ENCODE data around the gene ZEB1.

GRCh38 chr10:31274310-31274709, 44.7 kb upstream of the ZEB1 start:
- TF ChIP-seq EZH2 (IDR thresholded peaks at IDR 0.05; ENCODE audit: borderline replicate concordance, insufficient read depth, low read length, poor library complexity, severe bottlenecking) (no peak), TAF1 (IDR thresholded peaks at IDR 0.05; ENCODE audit: low read depth) (no peak)

Data from neural cell (in vitro differentiated cells).